K562 treated with DMSO at 1 percent for 24 hours (cell line): ENCODE results near the gene LYRM2. TPM values are rescaled to one million over a fixed set of nuclear protein-coding genes. Genes with fewer than 3 reads are reported as not detected.

Experiments
- total RNA-seq: library from RNA; unstranded; fragments of 300-600 nt; gene quantifications from 2 replicates; pipeline ENCODE4 v1.2.3, GENCODE V29; 2022; ENCODE audit warnings: low read depth; ENCODE audit not compliant: insufficient read depth

LYRM2 gene
- total RNA-seq: 16.7 and 19.1 TPM in 2 replicates

GRCh38 chr6:89638320-89639195 lies at the start of gene LYRM2:
TSS of gene LYRM2 (minus strand) at chr6:89638747. CDS start at chr6:89638716, 31 bp downstream.

Other genes with a start within 250 kb of the LYRM2 start
- 0.17 TPM in 1 of 2 replicates, not detected in the other for gene RRAGD, start 226.5 kb downstream of the LYRM2 start, total RNA-seq
- 0.21 and 0.27 TPM in 2 replicates for gene ANKRD6, start 205.6 kb downstream of the LYRM2 start, total RNA-seq
- 7.2 and 7.4 TPM in 2 replicates for gene MDN1, start 181.0 kb upstream of the LYRM2 start, total RNA-seq
- 7.7 TPM in 2 replicates for gene CASP8AP2, start 191.1 kb upstream of the LYRM2 start, total RNA-seq